DOHH2 (cell line): ENCODE results near the gene GRK7.

Experiments used
- CTCF ChIP-seq: fragments of 200-600 bp; sonication (generic); IDR thresholded peaks from one replicate; pipeline ENCODE4 v1.5.1; 2014; ENCODE audit warnings: antibody characterized with exemption, mild to moderate bottlenecking, low read depth, low read length; ENCODE audit not compliant: poor library complexity, severe bottlenecking
- EZH2phosphoT487 ChIP-seq: fragments of 200-600 bp; sonication (generic); IDR thresholded peaks from 2 replicates; pipeline ENCODE4 v1.6.1; 2017; ENCODE audit warnings: borderline replicate concordance, mild to moderate bottlenecking, antibody characterized with exemption, low read length, moderate library complexity, mixed read lengths

- TF ChIP-seq CTCF, result no peak
- no peak for TF ChIP-seq EZH2phosphoT487
These were observed 38.2 kb upstream of the GRK7 start for GRCh38 chr3:141725036-141725435.
